Measurements from ENCODE around the gene MYLIP. TPM values are rescaled to one million over a fixed set of nuclear protein-coding genes. Genes with fewer than 3 reads are reported as not detected.

The MYLIP gene
- total RNA-seq, 2 donors from 2014 or later: 191 to 229 TPM

DNA sequence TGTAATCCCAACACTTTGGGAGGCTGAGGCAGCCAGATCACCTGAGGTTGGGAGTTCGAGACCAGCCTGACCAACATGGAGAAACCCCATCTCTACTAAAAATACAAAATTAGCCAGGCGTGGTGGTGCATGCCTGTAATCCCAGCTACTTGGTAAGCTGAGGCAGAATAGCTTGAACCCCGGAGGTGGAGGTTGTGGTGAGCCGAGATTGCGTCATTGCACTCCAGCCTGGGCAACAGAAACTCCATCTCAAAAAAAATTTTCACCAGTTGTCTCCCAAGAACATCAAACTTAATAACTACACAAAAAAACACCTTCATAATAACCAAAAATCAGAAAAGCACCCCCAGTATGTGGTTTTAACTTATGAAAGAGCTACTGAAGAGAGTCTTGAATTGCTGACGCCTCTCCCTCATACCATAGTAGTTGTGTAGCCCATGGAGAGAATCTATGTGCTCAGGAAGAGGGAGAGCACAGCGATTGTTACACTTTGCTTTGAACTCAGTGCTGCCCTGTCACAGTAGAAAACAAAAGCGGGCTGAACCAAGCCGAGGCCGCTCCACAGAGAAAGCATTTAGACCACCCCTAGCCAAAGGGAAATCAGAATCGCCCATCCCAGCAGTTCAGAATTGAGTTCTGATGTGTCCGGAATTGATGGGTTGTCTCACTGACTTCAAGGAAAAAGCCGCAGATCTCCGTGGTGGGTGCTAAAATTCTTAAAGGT lies 67.5 kb downstream of the MYLIP start:
- H3K4me3 Mint-ChIP-seq: no peak overlapping the region
- no peaks in the 10 kb centered on the region for H3K36me3 Mint-ChIP-seq (ENCODE audit: low read depth)
- H3K27ac Mint-ChIP-seq: no peak overlapping the region

DNA sequence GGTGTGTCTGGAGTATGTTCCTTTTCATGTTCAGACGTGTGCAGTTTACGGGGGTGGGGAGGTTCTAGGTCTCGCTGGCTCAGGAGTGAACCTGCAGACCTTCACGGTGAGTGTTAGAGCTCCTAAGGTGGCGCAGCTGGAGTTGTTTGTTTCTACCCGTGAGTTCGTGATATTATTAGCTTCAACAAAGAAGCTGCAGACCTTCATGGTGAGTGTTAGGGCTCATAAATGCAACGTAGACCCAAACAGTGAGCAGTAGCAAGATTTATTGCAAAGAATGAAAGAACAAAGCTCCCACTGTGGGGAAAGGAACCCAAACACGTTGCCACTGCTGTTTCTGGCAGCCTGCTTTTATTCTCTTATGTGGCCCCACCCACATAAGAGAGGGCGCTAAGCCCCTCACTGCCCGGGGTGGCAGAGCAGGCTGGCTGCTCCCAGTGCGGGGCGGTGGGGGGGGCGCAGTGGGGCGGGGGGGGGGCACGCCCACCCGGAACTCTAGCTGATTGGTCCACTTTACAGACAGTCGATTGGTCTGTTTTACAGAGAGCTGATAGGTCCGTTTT lies 68.2 kb downstream of the MYLIP start:
- Mint-ChIP-seq H3K4me1 (no peaks in the 10 kb centered on the region), H3K27me3 (peaks cover 46% of the 10 kb centered on the region), H3K4me3 (no peak overlapping the region), H3K27ac (no peak overlapping the region), H3K36me3 (ENCODE audit: low read depth) (no peaks in the 10 kb centered on the region)
- no peak for ATAC-seq
- no peak for DNase-seq
- H3K9me3 ChIP-seq (ENCODE audit: control insufficient read depth, low read length, poor library complexity, severe bottlenecking): no peaks in the 10 kb centered on the region

More for the DNA sequence above, 67.5 kb downstream of the MYLIP start:
- ATAC-seq (no peak), DNase-seq (no peak)
- no peaks in the 10 kb centered on the region for H3K9me3 ChIP-seq (ENCODE audit: control insufficient read depth, low read length, poor library complexity, severe bottlenecking)
- Mint-ChIP-seq H3K27me3 (peaks cover 42% of the 10 kb centered on the region), H3K4me1 (no peaks in the 10 kb centered on the region)

Other genes with a start within 250 kb of the MYLIP start
- gene GMPR, start 109.5 kb downstream of the MYLIP start, total RNA-seq: 10 to 100 TPM in 1 of 2 donors, under 1 TPM in 1; 0.52 to 33.6 TPM

All from T-helper 17 cell (primary cell).